Fibroblast of lung (primary cell): Measurements from ENCODE around the gene USH1C. TPM values are rescaled to one million over a fixed set of nuclear protein-coding genes. Genes with fewer than 3 reads are reported as not detected.

Source experiments
- DNase-seq, 2 donors: peaks; one replicate each; pipeline versions ENCODE4 v3.0.0 to v3.0.0-alpha.2; 2010; ENCODE audit warnings: low read depth in 2 of 2
- H2AFZ ChIP-seq: 2 replicates; pipeline ENCODE4 v1.5.1; 2012; ENCODE audit warnings: low read length, control low read depth, inconsistent platforms
- H3K27ac ChIP-seq: 2 replicates; pipeline ENCODE4 v1.5.1; 2011; ENCODE audit warnings: low read length, control low read depth; ENCODE audit not compliant: insufficient read depth
- H3K27me3 ChIP-seq: 2 replicates; pipeline ENCODE4 v1.5.1; 2011; ENCODE audit warnings: mild to moderate bottlenecking, low read length; ENCODE audit not compliant: control insufficient read depth, insufficient read depth
- H3K36me3 ChIP-seq: 2 replicates; pipeline ENCODE4 v1.5.1; 2011; ENCODE audit warnings: low read length; ENCODE audit not compliant: control insufficient read depth, insufficient read depth
- H3K4me1 ChIP-seq: 2 replicates; pipeline ENCODE4 v1.5.1; 2011; ENCODE audit warnings: low read length; ENCODE audit not compliant: control insufficient read depth, insufficient read depth; ENCODE audit errors: extremely low read depth
- H3K4me2 ChIP-seq: 2 replicates; pipeline ENCODE4 v1.5.1; 2011; ENCODE audit warnings: low read length, control low read depth; ENCODE audit not compliant: insufficient read depth; ENCODE audit errors: extremely low read depth
- H3K4me3 ChIP-seq, 4 experiments: fragments of 200-600 bp in 1 of 4; sonication (generic) in 1 of 4; replicated peaks in 1 of 4; 2 replicates each; pipeline ENCODE4 v1.5.1; 2011 to 2016; ENCODE audit warnings: low read length in 4 of 4, low read depth in 3 of 4, mild to moderate bottlenecking in 3 of 4, control low read depth in 2 of 4, inconsistent platforms in 1 of 4, mixed read lengths in 1 of 4; ENCODE audit not compliant: insufficient read depth in 1 of 4; ENCODE audit errors: control extremely low read depth in 1 of 4
- H3K79me2 ChIP-seq: 2 replicates; pipeline ENCODE4 v1.5.1; 2012; ENCODE audit warnings: mild to moderate bottlenecking, low read length, inconsistent platforms; ENCODE audit not compliant: control insufficient read depth, insufficient read depth
- H3K9ac ChIP-seq: 2 replicates; pipeline ENCODE4 v1.5.1; 2011; ENCODE audit warnings: mild to moderate bottlenecking, low read length, control low read depth; ENCODE audit not compliant: insufficient read depth
- H3K9me3 ChIP-seq: 2 replicates; pipeline ENCODE4 v1.5.1; 2012; ENCODE audit warnings: low read depth, low read length; ENCODE audit not compliant: control insufficient read depth, insufficient read depth
- H4K20me1 ChIP-seq: 2 replicates; pipeline ENCODE4 v1.5.1; 2011; ENCODE audit warnings: low read length; ENCODE audit not compliant: control insufficient read depth, insufficient read depth; ENCODE audit errors: extremely low read depth
- EZH2 ChIP-seq: IDR thresholded peaks from 2 replicates; pipeline ENCODE4 v1.5.1; 2012; ENCODE audit warnings: low read length, control low read depth, mild to moderate bottlenecking; ENCODE audit errors: missing control alignments
- polyA plus RNA-seq, 2 donors: library from polyadenylated mRNA; depleted of rRNA in 1 of 2; stranded (reverse) in 1 of 2; unstranded in 1 of 2; fragments of >200 nt; gene quantifications; 2 replicates each; pipeline ENCODE4 v1.2.1, GENCODE V29; 2011 to 2012; ENCODE audit warnings: missing spikeins in 1 of 2
- total RNA-seq: library from RNA; depleted of rRNA; stranded (reverse); fragments of >200 nt; gene quantifications from 2 replicates; pipeline ENCODE4 v1.2.1, GENCODE V29; 2014
- TF ChIP-seq, protein P1 (sequence below), 2 donors: IDR thresholded peaks in 1 of 2; conservative IDR thresholded peaks in 1 of 2; 1 replicate in 1 of 2; 2 replicates in 1 of 2; pipeline ENCODE4 v1.5.1; 2011 to 2012; ENCODE audit warnings: low read length in 2 of 2, control low read depth in 1 of 2, inconsistent platforms in 1 of 2, low read depth in 1 of 2, mild to moderate bottlenecking in 1 of 2

USH1C gene
- total and polyA plus RNA-seq, 2 donors (not counting 1 experiment from before 2014, with no cell fraction given): not detected

DNA sequence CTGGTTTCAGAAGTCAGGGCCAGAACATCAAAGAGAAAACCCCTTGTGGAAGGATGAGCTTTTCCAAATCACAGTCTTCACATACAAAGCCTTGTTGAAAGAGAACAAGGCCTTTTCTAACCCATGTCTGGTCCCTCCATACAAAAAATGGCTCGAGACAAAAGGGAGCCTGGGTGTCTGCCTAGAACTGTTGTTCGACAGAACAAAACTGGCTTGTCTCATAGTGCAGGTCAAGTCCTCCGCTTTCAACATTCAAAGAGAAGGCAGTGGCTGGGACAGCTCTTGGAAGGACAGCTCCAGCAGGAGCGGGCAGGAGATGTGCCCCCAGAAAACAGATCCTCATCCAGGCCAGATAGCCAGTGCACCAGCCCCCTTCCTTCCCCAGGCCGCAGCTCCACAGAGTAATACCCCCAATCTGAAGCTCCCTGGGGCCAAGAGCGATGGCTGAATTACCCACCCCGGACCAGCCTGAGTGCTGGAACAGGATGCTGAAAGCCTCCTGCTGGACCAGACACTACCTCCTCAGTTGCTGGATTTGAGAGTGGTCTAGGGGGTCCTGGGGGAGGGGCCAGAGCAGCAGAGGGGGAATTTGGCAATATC is 27.6 kb downstream of the USH1C start:
- Histone ChIP-seq H3K4me2 (no peak overlapping the region), H4K20me1 (no peaks in the 10 kb centered on the region), H3K4me3 (no peak overlapping the region), H3K36me3 (no peaks in the 10 kb centered on the region), H3K9ac (no peak overlapping the region), H2AFZ (no peak overlapping the region), H3K9me3 (no peaks in the 10 kb centered on the region), H3K27ac (no peak overlapping the region), H3K79me2 (no peaks in the 10 kb centered on the region), H3K4me1 (no peaks in the 10 kb centered on the region), H3K27me3 (no peaks in the 10 kb centered on the region)
- no peak for DNase-seq
- TF ChIP-seq, protein P1, sequence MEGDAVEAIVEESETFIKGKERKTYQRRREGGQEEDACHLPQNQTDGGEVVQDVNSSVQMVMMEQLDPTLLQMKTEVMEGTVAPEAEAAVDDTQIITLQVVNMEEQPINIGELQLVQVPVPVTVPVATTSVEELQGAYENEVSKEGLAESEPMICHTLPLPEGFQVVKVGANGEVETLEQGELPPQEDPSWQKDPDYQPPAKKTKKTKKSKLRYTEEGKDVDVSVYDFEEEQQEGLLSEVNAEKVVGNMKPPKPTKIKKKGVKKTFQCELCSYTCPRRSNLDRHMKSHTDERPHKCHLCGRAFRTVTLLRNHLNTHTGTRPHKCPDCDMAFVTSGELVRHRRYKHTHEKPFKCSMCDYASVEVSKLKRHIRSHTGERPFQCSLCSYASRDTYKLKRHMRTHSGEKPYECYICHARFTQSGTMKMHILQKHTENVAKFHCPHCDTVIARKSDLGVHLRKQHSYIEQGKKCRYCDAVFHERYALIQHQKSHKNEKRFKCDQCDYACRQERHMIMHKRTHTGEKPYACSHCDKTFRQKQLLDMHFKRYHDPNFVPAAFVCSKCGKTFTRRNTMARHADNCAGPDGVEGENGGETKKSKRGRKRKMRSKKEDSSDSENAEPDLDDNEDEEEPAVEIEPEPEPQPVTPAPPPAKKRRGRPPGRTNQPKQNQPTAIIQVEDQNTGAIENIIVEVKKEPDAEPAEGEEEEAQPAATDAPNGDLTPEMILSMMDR (conservative IDR thresholded peaks at IDR 0.05 in 1 of 2, IDR thresholded peaks at IDR 0.05 in 1 of 2; ENCODE audit: low read depth in 1 of 2, low read length in 2 of 2): no peak
- TF ChIP-seq EZH2: no peak

DNA sequence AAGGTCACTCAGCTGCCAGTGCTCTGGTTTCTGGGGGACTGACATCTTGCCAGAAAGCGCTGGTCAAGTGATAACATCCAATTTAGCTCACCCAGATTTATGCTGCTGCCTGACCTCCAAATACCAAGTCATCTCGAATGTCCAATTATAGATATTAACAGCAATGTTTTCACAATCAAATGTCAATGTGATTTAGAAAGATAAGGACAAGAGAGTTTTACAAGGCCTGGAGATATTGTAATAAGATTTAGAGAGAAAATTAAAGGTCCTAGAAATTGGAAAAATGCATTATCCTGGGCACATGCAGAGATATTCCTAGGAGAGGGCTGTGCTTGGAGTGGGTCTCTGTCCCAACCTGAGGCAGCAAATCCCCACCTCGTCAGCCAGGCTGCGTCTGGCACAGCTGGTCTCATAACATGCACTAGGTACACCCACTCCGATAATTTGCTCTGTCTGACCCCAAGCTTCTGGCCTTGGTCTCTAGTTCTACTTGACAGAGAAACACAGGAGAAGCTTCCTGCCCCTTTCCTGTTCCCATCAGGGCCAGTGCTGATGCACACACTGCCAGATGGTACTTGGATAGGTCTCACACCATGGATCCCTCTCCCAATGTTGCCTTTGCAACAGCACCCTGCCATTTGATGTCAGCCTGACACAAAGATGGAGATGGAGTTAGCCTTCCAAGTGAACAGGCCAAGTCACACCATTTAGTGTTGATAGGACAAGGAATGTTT is 28.6 kb downstream of the USH1C start:
- H3K4me2 ChIP-seq: no peak overlapping the region
- no peak overlapping the region for H3K27ac ChIP-seq

DNA sequence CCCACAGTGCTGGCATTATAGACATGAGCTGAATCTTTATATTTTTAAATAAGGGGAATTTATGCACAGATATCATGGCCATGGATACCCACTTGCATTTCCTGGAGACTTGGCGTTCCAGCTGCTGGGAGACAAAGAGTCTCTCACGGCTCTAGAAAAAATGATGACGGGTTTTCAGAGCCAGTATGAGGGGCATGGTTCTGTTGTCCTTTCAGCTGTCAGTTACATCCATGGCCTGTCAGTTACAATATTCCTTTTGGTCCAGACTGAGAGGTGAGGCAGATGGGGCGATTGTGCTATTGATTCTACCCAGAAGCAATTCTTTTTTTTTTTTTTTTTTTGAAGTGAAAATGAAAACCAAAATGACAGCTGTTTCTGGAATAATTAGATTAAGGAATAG is 29.7 kb downstream of the USH1C start:
- no peaks in the 10 kb centered on the region for H3K36me3 ChIP-seq
- H3K9me3 ChIP-seq: no peaks in the 10 kb centered on the region
- H2AFZ ChIP-seq: no peak overlapping the region
- no peak overlapping the region for H3K4me2 ChIP-seq
- H3K4me3 ChIP-seq: no peak overlapping the region
- TF ChIP-seq, protein P1 (conservative IDR thresholded peaks at IDR 0.05 in 1 of 2, IDR thresholded peaks at IDR 0.05 in 1 of 2; ENCODE audit: low read depth in 1 of 2, low read length in 2 of 2): no peak
- no peak for TF ChIP-seq EZH2
- H3K27ac ChIP-seq: no peak overlapping the region
- H3K79me2 ChIP-seq: no peaks in the 10 kb centered on the region
- no peak overlapping the region for H3K9ac ChIP-seq
- no peaks in the 10 kb centered on the region for H3K4me1 ChIP-seq
- no peaks in the 10 kb centered on the region for H4K20me1 ChIP-seq
- no peaks in the 10 kb centered on the region for H3K27me3 ChIP-seq
- DNase-seq: no peak

More for the DNA sequence above, 28.6 kb downstream of the USH1C start:
- no peak for DNase-seq
- Histone ChIP-seq H4K20me1 (no peaks in the 10 kb centered on the region), H3K27me3 (no peaks in the 10 kb centered on the region), H3K79me2 (no peaks in the 10 kb centered on the region), H2AFZ (no peak overlapping the region), H3K4me3 (no peak overlapping the region), H3K4me1 (no peaks in the 10 kb centered on the region), H3K36me3 (no peaks in the 10 kb centered on the region), H3K9ac (no peak overlapping the region), H3K9me3 (no peaks in the 10 kb centered on the region)
- TF ChIP-seq, protein P1 (conservative IDR thresholded peaks at IDR 0.05 in 1 of 2, IDR thresholded peaks at IDR 0.05 in 1 of 2; ENCODE audit: low read depth in 1 of 2, low read length in 2 of 2): no peak
- no peak for TF ChIP-seq EZH2
